HepG2 (cell line): ENCODE results near the gene NAE1. TPM values are rescaled to one million over a fixed set of nuclear protein-coding genes. Genes with fewer than 3 reads are reported as not detected.
A peak's percentile ranks its signal among the peaks of the same experiment; 100 is the strongest.

Experiments used
- ESRRA ChIP-seq: sonication (generic); formaldehyde crosslinking; IDR thresholded peaks from 2 replicates; pipeline ENCODE4 v1.5.1; 2020; ENCODE audit warnings: mild to moderate bottlenecking, low read depth, missing genetic modification reagents
- GTF3A ChIP-seq: sonication (generic); formaldehyde crosslinking; conservative IDR thresholded peaks from 2 replicates; pipeline ENCODE4 v1.4.0; 2020; ENCODE audit warnings: mild to moderate bottlenecking, missing genetic modification reagents
- IRF2 ChIP-seq: IDR thresholded peaks from 2 replicates; pipeline ENCODE4 v1.6.1; 2018; ENCODE audit warnings: missing genetic modification reagents, missing compliant biosample characterization
- MATR3 ChIP-seq: sonication (generic); formaldehyde crosslinking; IDR thresholded peaks from 2 replicates; pipeline ENCODE4 v1.4.0; 2020; ENCODE audit warnings: missing genetic modification reagents
- NBN ChIP-seq: fragments of 450-650 bp; conservative IDR thresholded peaks from 2 replicates; pipeline ENCODE4 v1.6.1; 2017
- PAX8 ChIP-seq: sonication (generic); formaldehyde crosslinking; IDR thresholded peaks from 2 replicates; pipeline ENCODE4 v1.8.0; 2022; ENCODE audit warnings: mild to moderate bottlenecking, missing genetic modification reagents, borderline replicate concordance
- PITX1 ChIP-seq: sonication (generic); formaldehyde crosslinking; IDR thresholded peaks from 2 replicates; pipeline ENCODE4 v1.5.1; 2020; ENCODE audit warnings: mild to moderate bottlenecking, missing genetic modification reagents
- RBFOX2 ChIP-seq: fragments of 200-400 bp; formaldehyde crosslinking; IDR thresholded peaks from 2 replicates; pipeline ENCODE4 v1.6.1; 2017; ENCODE audit warnings: low read depth, mild to moderate bottlenecking, low read length
- SIN3B ChIP-seq: fragments of 150-350 bp; IDR thresholded peaks from 2 replicates; pipeline ENCODE4 v1.6.1; 2014; ENCODE audit warnings: low read length
- SMAD1 ChIP-seq: sonication (generic); formaldehyde crosslinking; IDR thresholded peaks from 2 replicates; pipeline ENCODE4 v1.4.0; 2020; ENCODE audit warnings: missing genetic modification reagents, low read depth, mild to moderate bottlenecking, borderline replicate concordance
- SMYD3 ChIP-seq: sonication (generic); formaldehyde crosslinking; IDR thresholded peaks from 2 replicates; pipeline ENCODE4 v1.8.1; 2023; ENCODE audit warnings: mild to moderate bottlenecking, missing genetic modification reagents
- ZNF180 ChIP-seq: sonication (generic); formaldehyde crosslinking; IDR thresholded peaks from 2 replicates; pipeline ENCODE4 v1.4.0; 2020; ENCODE audit warnings: low read depth, missing genetic modification reagents, borderline replicate concordance
- ZNF660 ChIP-seq: sonication (generic); formaldehyde crosslinking; IDR thresholded peaks from 2 replicates; pipeline ENCODE4 v1.5.1; 2020; ENCODE audit warnings: mild to moderate bottlenecking, low read depth, missing genetic modification reagents, borderline replicate concordance
- ZNF672 ChIP-seq: sonication (generic); formaldehyde crosslinking; IDR thresholded peaks from 2 replicates; pipeline ENCODE4 v1.8.1; 2022; ENCODE audit warnings: missing genetic modification reagents
- ZNF75D ChIP-seq: sonication (generic); formaldehyde crosslinking; IDR thresholded peaks from 2 replicates; pipeline ENCODE4 v1.8.1; 2023; ENCODE audit warnings: missing genetic modification reagents, mild to moderate bottlenecking, borderline replicate concordance
- polyA plus RNA-seq, 8 experiments: library from polyadenylated mRNA; depleted of rRNA in 3 of 8; stranded (reverse) in 7 of 8; unstranded in 1 of 8; fragments of >200 nt; fragmentation: Illumina TruSeq in 4 of 8; extraction: Trizol in 4 of 8; gene quantifications; 2 replicates each; pipeline versions ENCODE4 v1.2.1 to v1.2.3, GENCODE V29; 2011 to 2016; ENCODE audit warnings: low read depth in 4 of 8, missing spikeins in 1 of 8, mixed read lengths in 1 of 8; ENCODE audit not compliant: insufficient read depth in 1 of 8
- total RNA-seq, 5 experiments: library from RNA; depleted of rRNA; stranded (reverse); fragments of >200 nt; fragmentation: Illumina TruSeq; extraction: Trizol; gene quantifications; 2 replicates each; pipeline ENCODE4 v1.2.3, GENCODE V29; 2016; ENCODE audit warnings: low read depth in 1 of 5
- TF ChIP-seq, protein P1 (sequence below): sonication (generic); IDR thresholded peaks from 2 replicates; pipeline ENCODE4 v1.6.1; 2016; ENCODE audit warnings: low read depth, borderline replicate concordance
- TF ChIP-seq, protein P2 (sequence below): sonication (generic); formaldehyde crosslinking; IDR thresholded peaks from 2 replicates; pipeline ENCODE4 v1.9.0; 2021; ENCODE audit warnings: mild to moderate bottlenecking, missing genetic modification reagents
- TF ChIP-seq, protein P3 (sequence below): sonication (generic); formaldehyde crosslinking; IDR thresholded peaks from 2 replicates; pipeline ENCODE4 v1.5.0; 2020; ENCODE audit warnings: missing genetic modification reagents
- TF ChIP-seq, protein P4 (sequence below): IDR thresholded peaks from 2 replicates; pipeline ENCODE4 v1.6.1; 2016; ENCODE audit warnings: missing biosample characterization, missing genetic modification reagents, low read depth
- TF ChIP-seq, protein P5 (sequence below): sonication (generic); formaldehyde crosslinking; IDR thresholded peaks from 2 replicates; pipeline ENCODE4 v1.5.0; 2020; ENCODE audit warnings: missing genetic modification reagents, mild to moderate bottlenecking, borderline replicate concordance

The NAE1 gene
- total and polyA plus RNA-seq, 2 of the 13 experiments (the other 11 are each of a cell fraction or from before 2014, with no cell fraction given): 95.7 to 206 TPM

DNA sequence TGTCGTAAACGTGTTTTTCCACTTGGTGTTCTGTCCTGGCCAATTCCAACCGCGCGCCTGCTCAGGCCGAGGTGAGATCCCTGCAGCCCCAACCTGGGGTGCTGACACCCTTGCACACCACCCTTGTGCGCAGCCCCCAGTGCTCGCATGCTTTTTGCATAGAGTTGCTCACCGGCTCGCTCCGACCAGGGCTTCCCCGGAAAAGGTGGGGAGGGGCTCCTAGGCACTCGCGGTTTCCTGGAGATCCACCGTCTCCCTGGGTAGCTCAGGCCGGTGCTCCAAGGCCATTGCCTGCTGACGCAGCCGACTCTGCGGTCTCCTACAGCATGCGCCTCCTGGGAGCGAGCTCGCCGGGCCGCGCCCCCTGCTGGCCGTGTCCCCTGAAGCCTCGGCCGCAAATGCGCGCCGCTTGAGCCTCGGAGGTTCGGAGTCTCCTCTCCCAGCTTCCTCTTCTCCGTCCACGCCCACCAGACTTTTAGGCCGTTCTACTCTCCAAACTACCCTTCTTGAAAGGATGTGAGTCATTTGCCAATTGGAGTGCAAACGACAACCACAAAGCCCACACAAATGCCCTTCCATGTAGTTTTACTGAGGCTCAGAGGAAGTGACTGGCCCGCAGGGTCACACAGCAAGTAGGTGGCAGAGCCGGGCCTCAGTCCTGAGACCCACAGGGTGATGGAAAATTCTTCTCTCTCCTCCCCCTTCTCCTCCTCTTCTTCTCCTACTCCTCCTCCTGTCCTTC lies 42.3 kb upstream of the NAE1 start (continued):
- TF ChIP-seq, protein P1, sequence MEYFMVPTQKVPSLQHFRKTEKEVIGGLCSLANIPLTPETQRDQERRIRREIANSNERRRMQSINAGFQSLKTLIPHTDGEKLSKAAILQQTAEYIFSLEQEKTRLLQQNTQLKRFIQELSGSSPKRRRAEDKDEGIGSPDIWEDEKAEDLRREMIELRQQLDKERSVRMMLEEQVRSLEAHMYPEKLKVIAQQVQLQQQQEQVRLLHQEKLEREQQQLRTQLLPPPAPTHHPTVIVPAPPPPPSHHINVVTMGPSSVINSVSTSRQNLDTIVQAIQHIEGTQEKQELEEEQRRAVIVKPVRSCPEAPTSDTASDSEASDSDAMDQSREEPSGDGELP: no peak
- TF ChIP-seq ZNF75D (CRISPR knock-in tag) (no peak), GTF3A (0 out of 2 replicates have a peak, but pooled peaks have one; percentile 32), IRF2 (CRISPR knock-in tag) (peak; percentile 84), ZNF660 (CRISPR knock-in tag) (no peak), SMAD1 (CRISPR knock-in tag) (peak; percentile 88; the same call in 1 of the 2 replicates), ZNF672 (CRISPR knock-in tag) (no peak), ZNF180 (CRISPR knock-in tag) (no peak), ESRRA (CRISPR knock-in tag) (no peak), SIN3B (no peak), SMYD3 (CRISPR knock-in tag) (no peak), MATR3 (CRISPR knock-in tag) (no peak), RBFOX2 (no peak), PAX8 (no peak), PITX1 (CRISPR knock-in tag) (0 out of 2 replicates have a peak, but pooled peaks have one; percentile 54), NBN (no peak)
- TF ChIP-seq, protein P2, sequence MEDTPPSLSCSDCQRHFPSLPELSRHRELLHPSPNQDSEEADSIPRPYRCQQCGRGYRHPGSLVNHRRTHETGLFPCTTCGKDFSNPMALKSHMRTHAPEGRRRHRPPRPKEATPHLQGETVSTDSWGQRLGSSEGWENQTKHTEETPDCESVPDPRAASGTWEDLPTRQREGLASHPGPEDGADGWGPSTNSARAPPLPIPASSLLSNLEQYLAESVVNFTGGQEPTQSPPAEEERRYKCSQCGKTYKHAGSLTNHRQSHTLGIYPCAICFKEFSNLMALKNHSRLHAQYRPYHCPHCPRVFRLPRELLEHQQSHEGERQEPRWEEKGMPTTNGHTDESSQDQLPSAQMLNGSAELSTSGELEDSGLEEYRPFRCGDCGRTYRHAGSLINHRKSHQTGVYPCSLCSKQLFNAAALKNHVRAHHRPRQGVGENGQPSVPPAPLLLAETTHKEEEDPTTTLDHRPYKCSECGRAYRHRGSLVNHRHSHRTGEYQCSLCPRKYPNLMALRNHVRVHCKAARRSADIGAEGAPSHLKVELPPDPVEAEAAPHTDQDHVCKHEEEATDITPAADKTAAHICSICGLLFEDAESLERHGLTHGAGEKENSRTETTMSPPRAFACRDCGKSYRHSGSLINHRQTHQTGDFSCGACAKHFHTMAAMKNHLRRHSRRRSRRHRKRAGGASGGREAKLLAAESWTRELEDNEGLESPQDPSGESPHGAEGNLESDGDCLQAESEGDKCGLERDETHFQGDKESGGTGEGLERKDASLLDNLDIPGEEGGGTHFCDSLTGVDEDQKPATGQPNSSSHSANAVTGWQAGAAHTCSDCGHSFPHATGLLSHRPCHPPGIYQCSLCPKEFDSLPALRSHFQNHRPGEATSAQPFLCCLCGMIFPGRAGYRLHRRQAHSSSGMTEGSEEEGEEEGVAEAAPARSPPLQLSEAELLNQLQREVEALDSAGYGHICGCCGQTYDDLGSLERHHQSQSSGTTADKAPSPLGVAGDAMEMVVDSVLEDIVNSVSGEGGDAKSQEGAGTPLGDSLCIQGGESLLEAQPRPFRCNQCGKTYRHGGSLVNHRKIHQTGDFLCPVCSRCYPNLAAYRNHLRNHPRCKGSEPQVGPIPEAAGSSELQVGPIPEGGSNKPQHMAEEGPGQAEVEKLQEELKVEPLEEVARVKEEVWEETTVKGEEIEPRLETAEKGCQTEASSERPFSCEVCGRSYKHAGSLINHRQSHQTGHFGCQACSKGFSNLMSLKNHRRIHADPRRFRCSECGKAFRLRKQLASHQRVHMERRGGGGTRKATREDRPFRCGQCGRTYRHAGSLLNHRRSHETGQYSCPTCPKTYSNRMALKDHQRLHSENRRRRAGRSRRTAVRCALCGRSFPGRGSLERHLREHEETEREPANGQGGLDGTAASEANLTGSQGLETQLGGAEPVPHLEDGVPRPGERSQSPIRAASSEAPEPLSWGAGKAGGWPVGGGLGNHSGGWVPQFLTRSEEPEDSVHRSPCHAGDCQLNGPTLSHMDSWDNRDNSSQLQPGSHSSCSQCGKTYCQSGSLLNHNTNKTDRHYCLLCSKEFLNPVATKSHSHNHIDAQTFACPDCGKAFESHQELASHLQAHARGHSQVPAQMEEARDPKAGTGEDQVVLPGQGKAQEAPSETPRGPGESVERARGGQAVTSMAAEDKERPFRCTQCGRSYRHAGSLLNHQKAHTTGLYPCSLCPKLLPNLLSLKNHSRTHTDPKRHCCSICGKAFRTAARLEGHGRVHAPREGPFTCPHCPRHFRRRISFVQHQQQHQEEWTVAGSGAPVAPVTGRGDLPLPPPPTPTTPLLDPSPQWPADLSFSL: no peak
- TF ChIP-seq, protein P3, sequence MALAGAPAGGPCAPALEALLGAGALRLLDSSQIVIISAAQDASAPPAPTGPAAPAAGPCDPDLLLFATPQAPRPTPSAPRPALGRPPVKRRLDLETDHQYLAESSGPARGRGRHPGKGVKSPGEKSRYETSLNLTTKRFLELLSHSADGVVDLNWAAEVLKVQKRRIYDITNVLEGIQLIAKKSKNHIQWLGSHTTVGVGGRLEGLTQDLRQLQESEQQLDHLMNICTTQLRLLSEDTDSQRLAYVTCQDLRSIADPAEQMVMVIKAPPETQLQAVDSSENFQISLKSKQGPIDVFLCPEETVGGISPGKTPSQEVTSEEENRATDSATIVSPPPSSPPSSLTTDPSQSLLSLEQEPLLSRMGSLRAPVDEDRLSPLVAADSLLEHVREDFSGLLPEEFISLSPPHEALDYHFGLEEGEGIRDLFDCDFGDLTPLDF (CRISPR knock-in tag): no peak
- TF ChIP-seq, protein P4, sequence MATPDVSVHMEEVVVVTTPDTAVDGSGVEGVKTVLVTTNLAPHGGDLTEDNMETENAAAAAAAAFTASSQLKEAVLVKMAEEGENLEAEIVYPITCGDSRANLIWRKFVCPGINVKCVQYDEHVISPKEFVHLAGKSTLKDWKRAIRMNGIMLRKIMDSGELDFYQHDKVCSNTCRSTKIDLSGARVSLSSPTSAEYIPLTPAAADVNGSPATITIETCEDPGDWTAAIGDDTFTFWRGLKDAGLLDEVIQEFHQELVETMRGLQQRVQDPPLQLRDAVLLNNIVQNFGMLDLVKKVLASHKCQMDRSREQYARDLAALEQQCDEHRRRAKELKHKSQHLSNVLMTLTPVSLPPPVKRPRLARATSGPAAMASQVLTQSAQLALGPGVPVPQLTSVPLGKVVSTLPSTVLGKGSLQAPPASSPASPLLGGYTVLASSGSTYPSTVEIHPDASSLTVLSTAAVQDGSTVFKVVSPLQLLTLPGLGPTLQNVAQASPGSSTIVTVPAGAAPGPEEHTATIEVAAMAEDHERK: no peak
- TF ChIP-seq, protein P5, sequence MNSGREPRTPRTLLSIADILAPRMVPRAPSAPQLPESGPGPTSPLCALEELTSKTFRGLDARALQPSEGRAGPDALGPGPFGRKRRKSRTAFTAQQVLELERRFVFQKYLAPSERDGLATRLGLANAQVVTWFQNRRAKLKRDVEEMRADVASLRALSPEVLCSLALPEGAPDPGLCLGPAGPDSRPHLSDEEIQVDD (CRISPR knock-in tag): no peak
